Brain microvascular endothelial cell (primary cell): Measurements from ENCODE around the gene FBXW8.

Source experiments
- DNase-seq: peaks from one replicate; pipeline ENCODE4 v3.0.0-alpha.2; 2020
- H3K27ac ChIP-seq: fragments of 250-450 bp; sonication (Bioruptor Pico); 2 replicates; pipeline ENCODE4 v1.5.1; 2020; ENCODE audit warnings: mild to moderate bottlenecking, moderate library complexity
- H3K27me3 ChIP-seq: fragments of 250-450 bp; sonication (Bioruptor Pico); replicated peaks from 2 replicates; pipeline ENCODE4 v1.5.1; 2020; ENCODE audit warnings: mild to moderate bottlenecking
- H3K36me3 ChIP-seq: fragments of 250-450 bp; sonication (Bioruptor Pico); replicated peaks from 2 replicates; pipeline ENCODE4 v1.5.1; 2020; ENCODE audit warnings: mild to moderate bottlenecking
- H3K4me3 ChIP-seq: 2 replicates; pipeline ENCODE4 v1.5.1; 2011; ENCODE audit warnings: low read depth, mild to moderate bottlenecking, control low read depth, low read length, moderate library complexity
- in situ Hi-C: cut with HindIII; loops from 2 replicates; pipeline ENCODE4 v1.10.0; 2017; ENCODE audit warnings: low sequenced_read_pairs, low pct_ligation_motif_present
- TF ChIP-seq, protein P1 (sequence below): IDR thresholded peaks from 2 replicates; pipeline ENCODE4 v1.5.1; 2011; ENCODE audit warnings: low read depth, mild to moderate bottlenecking, moderate library complexity, low read length, control low read depth, inconsistent platforms; ENCODE audit errors: missing control alignments

Gene FBXW8

DNA sequence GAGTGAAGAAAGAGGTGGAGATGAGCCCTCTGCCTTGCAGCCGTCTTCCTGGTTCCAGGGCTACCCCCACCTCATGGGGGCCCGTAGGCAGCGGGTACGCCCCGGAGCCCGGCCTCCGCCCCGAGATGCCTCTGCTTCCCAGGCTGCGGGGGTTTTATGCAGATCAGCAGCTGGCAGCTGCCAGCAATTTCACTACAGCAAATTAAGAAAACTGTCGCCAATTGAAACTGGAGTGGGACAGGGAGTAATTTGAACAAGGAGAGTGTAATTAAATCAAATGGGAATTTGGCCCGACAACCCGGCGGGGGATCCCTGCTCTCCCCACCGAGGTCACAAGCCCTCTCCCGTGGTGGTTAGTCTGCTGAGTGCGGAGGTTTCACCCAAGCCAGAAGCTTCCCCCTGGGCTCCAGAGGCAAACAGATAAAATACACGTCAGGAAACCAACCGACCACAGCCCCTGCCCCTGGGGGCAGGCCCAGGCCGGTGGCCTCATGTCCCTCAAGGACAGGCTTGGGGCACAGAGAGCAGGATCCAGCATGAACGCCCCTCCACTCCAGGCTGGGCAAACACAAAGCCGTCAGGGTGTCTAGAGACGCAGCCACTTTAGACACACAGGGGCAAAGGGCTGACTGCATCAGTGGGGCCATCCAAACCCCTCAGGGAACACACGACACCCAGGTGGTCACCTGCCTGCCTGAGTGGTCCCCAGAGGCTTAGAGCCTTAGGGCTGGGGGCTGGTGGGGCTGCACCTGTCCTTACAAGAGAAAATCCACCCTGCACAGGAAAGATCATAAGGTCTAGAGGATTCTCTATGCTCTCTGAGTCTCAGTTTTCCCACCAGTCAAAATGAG, 134.6 kb downstream of the FBXW8 start:
- H3K4me3 ChIP-seq = no peak overlapping the region
- DNase-seq = no peak
- H3K27me3 ChIP-seq = peaks cover 9% of the 10 kb centered on the region
- H3K36me3 ChIP-seq = no peaks in the 10 kb centered on the region
- in situ Hi-C loops = no loop called here
- TF ChIP-seq, protein P1, sequence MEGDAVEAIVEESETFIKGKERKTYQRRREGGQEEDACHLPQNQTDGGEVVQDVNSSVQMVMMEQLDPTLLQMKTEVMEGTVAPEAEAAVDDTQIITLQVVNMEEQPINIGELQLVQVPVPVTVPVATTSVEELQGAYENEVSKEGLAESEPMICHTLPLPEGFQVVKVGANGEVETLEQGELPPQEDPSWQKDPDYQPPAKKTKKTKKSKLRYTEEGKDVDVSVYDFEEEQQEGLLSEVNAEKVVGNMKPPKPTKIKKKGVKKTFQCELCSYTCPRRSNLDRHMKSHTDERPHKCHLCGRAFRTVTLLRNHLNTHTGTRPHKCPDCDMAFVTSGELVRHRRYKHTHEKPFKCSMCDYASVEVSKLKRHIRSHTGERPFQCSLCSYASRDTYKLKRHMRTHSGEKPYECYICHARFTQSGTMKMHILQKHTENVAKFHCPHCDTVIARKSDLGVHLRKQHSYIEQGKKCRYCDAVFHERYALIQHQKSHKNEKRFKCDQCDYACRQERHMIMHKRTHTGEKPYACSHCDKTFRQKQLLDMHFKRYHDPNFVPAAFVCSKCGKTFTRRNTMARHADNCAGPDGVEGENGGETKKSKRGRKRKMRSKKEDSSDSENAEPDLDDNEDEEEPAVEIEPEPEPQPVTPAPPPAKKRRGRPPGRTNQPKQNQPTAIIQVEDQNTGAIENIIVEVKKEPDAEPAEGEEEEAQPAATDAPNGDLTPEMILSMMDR = no peak
- no peak overlapping the region for H3K27ac ChIP-seq

DNA sequence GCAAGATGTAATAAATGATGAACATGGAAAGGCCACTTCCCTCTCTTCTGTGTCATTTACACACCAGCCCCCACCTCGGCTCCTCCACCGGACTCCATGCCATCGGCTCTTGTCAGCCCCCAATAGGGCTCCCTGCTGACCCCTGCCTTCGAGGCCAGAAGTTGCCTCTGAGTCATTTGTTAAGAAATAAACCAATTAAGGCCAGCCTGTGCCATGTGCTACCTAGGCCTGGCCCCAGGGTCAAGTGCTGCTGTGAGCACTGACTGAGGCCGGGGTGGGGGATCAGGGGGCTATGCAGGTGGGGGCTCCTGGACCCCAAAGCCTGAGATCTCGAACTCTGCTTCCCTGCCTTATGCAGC, 135.2 kb downstream of the FBXW8 start:
- TF ChIP-seq, protein P1 = no peak
- DNase-seq = no peak
- H3K4me3 ChIP-seq = no peak overlapping the region
- peaks cover 15% of the 10 kb centered on the region for H3K27me3 ChIP-seq
- in situ Hi-C loops = no loop called here
- H3K27ac ChIP-seq = no peak overlapping the region
- H3K36me3 ChIP-seq = no peaks in the 10 kb centered on the region

DNA sequence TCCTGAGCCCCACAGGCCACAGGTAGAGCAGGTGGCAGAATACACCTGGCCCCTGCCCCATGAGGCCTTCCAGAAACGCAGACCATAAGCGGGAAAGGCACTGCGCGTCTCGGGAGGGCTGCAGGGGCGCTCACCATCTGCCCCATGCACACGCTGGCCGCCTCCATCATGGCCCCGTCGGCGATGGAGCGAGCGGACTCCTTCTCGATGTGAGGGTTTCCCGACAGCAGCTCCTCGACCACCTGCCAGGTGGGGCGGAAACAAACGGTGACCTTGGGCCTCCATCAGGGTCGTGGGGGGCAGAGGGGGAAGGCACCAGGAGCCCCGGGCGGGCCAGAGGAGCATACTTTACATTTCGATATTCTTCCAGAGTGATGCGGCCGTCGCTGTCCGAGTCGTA, 135.7 kb downstream of the FBXW8 start:
- H3K4me3 ChIP-seq = no peak overlapping the region
- DNase-seq = no peak
- H3K27me3 ChIP-seq = peaks cover 18% of the 10 kb centered on the region
- in situ Hi-C loops = no loop called here
- no peak overlapping the region for H3K27ac ChIP-seq
- TF ChIP-seq, protein P1 = no peak
- no peaks in the 10 kb centered on the region for H3K36me3 ChIP-seq

DNA sequence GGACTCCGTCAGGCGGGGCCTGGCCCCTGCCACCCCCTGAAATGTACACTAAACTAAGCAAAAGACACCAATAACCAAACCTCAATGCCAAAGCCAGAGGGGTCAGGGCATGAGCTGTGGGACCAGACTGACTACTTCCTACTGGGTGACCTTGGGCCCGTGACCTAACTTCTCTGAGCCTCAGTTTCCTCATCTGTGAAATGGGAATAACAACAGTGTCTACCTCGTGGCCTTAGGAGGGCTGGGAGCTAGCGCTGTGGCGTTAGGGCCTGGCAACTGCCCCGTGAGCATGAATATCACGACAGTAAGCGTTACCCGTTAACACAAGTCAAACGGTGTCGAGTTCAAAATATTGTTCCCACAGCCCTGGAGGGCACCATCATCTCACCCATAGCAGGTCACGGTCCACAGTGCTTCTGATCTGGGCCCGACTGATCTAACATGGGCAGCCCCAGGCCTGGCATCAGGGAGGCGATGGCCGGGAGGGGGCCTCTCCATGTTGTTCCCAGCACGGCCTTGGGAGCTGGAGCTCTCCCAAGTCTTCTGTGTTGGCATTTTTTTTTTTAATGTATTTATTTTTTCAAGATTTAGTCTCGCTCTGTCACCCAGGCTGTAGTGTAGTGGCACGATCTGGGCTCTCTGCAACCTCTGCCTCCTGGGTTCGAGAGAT, 136.2 kb downstream of the FBXW8 start:
- TF ChIP-seq, protein P1 = no peak
- H3K36me3 ChIP-seq = no peaks in the 10 kb centered on the region
- no peak for DNase-seq

DNA sequence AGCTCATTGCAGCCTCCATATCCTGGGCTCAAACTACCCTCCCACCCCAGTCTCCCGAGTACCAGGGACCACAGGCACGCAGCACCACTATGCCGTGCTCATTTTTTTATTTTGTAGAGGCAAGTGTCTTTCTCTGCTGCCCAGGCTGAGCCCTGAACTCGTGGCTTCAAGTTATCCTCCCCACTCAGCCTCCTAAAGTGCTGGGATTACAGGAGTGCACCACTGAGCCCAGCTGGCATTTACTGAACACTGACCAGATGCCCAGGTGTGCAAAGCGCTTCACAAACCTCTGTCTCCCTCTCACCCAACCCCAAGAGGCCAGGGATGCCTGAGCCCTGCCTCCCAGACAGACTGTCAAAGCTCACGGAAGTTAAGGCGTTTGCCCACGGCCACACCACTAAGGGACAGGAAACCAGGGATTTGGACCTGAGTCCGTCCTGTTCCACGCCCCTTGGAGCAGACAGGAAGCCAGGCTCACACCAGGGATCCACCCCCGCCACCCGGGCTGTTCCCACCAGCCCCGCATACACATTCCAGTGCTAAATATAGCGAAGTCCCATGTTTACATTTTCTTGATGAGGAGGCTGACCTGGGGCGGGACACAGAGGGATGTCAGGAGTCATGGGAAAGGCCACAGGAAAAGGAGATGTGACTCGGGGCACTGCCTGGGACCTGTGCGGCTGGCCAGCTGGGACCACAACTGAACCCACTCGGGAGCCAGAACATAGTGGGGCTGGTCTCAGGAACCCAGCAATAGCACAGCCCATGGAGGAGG, 137.2 kb downstream of the FBXW8 start:
- in situ Hi-C loops = no loop called here
- DNase-seq = peak; percentile 40
- H3K36me3 ChIP-seq = no peaks in the 10 kb centered on the region
- H3K27ac ChIP-seq = no peak overlapping the region
- H3K27me3 ChIP-seq = peaks cover 23% of the 10 kb centered on the region
- TF ChIP-seq, protein P1 = no peak
- H3K4me3 ChIP-seq = no peak overlapping the region

More for the DNA sequence above, 136.2 kb downstream of the FBXW8 start:
- in situ Hi-C loops = no loop called here
- H3K27me3 ChIP-seq = peaks cover 22% of the 10 kb centered on the region
- H3K27ac ChIP-seq = no peak overlapping the region
- H3K4me3 ChIP-seq = no peak overlapping the region
